ENCODE results near the gene CCZ1B. TPM values are rescaled to one million over a fixed set of nuclear protein-coding genes. Genes with fewer than 3 reads are reported as not detected.
A peak's percentile ranks its signal among the peaks of the same experiment; 100 is the strongest.
"Not testable (repeated sequence)": the region's sequence is repeated elsewhere in the genome, so short reads cannot be mapped to it uniquely, and the experiment has no call there.

Gene CCZ1B
- total RNA-seq, 2 donors from 2014 or later, result 12.0 to 18.5 TPM

DNA sequence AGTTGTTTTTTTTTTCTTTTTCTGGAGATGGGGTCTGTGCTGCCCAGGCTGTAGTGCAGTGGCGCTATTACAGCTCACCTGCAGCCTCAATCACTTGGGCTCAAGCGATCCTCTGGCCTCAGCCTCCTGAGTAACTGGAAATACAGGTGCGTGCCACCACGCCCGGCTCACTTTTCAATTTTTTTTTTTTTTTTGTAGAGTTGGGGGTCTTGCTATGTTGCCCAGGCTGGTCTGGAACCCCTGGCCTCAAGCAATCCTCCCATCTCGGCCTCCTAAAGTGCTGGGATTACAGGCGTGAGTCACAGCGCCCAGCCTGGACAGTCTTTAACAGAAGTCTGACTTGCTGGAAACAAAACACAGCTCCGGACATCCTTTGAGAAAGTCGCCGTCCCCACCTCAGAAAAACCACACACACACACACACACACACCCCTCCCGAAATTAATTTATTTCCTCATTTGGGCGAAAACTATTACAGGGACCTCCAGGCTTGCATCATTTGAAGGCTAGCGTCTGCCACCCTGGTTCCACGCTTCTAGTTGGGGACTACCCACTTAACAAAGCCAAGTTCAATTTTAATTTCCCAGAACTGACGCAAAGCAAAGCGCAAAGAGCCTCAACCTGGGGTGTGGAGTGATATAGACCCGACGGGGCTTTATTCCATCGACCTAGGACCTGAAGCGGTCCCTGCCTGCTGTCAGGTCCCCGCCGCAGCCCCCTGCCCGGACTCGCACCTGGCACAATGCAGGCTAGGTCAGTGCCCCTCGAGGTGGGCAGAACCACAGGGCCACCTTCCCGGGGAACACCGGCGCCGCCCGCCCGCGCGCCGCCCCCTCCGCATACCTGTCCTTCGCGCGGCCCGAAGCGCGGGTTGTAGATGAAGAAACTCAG, 594 bp downstream of the CCZ1B start:
- not testable (repeated sequence) for H3K9me3 ChIP-seq; DNase-seq (ENCODE audit: low spot score); H3K36me3 ChIP-seq; H3K27me3 ChIP-seq; H3K4me1 ChIP-seq
- peak overlapping the region in 1 of 2 donors; percentile 67 for H3K4me3 ChIP-seq
- peak overlapping the region in 1 of 2 donors; percentile 72 for H3K27ac ChIP-seq

DNA sequence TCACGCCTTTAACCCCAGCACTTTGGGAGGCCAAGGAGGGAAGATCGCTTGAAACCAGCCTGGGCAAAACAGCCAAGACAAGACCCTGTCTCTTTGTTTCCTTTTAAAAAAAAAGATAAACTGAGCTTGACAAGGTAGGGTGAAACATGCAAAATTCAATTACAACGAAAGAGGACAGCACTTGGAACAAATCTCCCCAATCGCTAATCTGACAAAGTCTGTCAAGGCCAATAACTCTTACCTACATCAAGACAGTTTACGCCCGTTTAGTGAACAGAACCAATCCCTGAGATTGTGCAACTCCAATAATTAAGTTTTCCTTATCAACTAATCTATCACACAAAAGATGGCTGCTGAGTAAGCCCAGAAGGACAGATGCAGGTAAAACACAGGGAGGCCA, 4.5 kb downstream of the CCZ1B start:
- not testable (repeated sequence) for H3K4me1 ChIP-seq; H3K27me3 ChIP-seq; H3K27ac ChIP-seq; H3K36me3 ChIP-seq; H3K9me3 ChIP-seq; H3K4me3 ChIP-seq; DNase-seq (ENCODE audit: low spot score)

DNA sequence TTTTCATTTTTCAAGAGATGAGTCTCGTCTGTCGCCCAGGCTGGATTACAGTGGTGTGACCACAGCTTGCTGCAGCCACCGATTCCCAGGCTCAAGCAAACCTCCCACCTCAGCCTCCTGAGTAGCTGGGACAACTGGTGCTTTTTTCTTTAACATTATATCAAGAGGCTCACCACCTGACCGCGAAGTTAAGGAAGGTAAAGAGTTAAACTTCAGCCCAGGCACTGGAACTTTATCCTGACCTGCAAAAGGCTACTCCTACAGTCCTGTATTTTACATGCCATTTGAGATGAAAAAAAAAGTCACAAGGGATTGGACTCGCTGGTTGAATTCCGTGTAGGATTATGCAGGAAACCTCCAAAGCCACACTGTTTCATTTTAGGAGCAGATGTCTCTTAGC, 10.6 kb downstream of the CCZ1B start:
- not testable (repeated sequence) for H3K4me3 ChIP-seq; H3K36me3 ChIP-seq; H3K4me1 ChIP-seq; H3K27ac ChIP-seq; H3K9me3 ChIP-seq; DNase-seq (ENCODE audit: low spot score); H3K27me3 ChIP-seq

DNA sequence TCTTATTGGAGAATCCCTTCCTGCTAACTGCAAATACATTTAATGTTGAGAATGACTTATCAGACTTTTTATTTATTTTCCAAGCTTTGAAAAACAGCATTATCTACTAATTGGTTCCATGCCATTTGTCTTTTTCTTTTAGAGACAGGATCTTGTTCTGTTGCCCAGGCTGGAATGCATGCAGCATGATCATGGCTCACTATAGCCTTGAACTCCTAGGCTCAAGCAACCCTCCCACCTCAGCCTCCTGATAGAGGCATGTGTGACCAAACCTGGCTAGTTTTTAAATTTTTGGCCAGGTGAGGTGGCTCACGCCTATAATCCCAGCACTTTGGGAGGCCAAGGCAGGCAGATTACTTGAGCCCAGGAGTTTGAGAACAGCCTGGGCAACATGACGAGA, 13.1 kb downstream of the CCZ1B start:
- H3K27ac ChIP-seq; H3K9me3 ChIP-seq; H3K4me3 ChIP-seq; H3K27me3 ChIP-seq; H3K36me3 ChIP-seq; DNase-seq (ENCODE audit: low spot score); H3K4me1 ChIP-seq: not testable (repeated sequence)

DNA sequence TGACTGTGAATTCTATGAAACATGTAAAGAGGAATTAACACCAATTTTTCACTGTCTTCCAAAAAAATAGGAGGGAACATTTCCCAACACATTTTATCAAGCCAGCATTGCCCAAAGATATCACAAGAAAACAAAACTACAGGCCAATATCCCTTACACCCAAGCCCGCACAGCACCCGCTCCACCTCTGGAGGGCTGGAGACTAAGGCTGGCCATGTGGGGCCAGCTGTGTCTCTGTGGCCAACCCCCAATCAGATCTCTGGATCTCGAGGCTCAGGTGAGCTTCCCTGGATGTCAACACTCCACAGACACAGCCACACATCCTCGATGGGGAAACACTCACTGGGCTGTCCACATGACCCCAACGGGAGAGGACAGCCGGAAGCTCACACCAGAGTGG, 18.1 kb downstream of the CCZ1B start:
- H3K36me3 ChIP-seq; H3K4me3 ChIP-seq; H3K9me3 ChIP-seq; H3K27ac ChIP-seq; H3K4me1 ChIP-seq; H3K27me3 ChIP-seq; DNase-seq (ENCODE audit: low spot score): not testable (repeated sequence)

DNA sequence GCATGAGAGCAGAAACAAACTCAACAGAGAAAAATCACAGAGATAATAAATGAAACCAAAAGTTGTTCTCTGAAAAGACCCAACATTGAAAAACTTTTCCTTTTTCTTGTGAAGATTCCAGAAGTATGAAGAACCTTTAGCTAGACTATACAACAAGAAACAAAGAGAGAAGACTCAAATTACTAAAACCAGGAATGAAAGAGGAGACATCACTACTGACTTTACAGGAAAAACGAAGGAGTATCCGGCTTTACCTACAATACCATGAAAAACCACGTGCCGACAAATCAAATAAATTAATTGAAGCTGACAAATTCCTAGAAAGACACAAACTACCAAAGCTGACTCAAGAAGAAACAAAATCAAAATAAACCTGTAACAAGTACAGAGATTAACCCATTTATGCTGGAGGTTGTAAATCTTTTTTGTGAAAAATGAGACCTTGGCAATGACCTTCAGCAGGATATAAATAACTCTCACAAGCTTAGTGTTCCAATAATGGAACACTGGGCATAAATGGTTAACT, 18.6 kb downstream of the CCZ1B start:
- H3K4me1 ChIP-seq; H3K27ac ChIP-seq; H3K36me3 ChIP-seq; H3K9me3 ChIP-seq; H3K27me3 ChIP-seq; H3K4me3 ChIP-seq; DNase-seq (ENCODE audit: low spot score): not testable (repeated sequence)

DNA sequence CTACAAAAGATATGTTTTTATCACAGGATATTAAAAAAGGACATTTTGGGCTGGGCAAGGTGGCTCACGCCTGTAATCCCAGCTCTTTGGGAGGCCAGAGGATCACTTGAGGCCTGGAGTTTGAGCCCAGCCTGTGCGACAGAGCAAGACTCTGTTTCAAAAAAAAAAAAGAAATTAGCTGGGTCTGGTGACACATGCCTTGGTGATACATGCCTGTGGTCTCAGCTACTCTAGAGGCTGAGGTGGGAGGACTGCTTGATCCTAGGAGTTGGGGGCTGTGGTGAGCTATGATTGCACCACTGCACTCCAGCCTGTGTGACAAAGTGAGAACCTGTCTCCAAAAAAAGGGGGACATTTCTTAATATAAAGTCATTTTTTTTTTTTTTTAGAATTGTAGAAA, 25.7 kb downstream of the CCZ1B start:
- not testable (repeated sequence) for H3K9me3 ChIP-seq; H3K4me3 ChIP-seq; H3K27me3 ChIP-seq; DNase-seq (ENCODE audit: low spot score); H3K27ac ChIP-seq; H3K4me1 ChIP-seq; H3K36me3 ChIP-seq

DNA sequence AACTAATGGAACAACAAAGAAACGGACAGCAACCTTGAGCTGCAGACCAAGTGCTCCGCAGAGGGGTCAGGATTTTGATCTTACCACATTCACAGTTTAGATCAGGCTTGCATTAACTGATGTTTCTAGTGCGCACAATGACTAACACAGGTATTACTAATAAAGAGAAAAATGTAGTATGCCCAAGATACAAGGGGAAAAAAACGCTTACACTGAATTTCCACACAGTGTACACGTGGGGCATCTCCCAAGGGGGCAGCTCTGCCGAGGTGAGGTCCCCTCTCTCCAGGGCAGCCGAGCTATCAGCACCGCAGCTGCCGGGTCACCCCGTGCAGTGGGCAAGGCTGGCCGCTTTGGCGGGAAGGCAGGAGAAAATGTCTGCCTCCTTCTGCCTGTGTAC, 26.2 kb downstream of the CCZ1B start:
- H3K36me3 ChIP-seq; H3K4me3 ChIP-seq; H3K4me1 ChIP-seq; H3K27me3 ChIP-seq; DNase-seq (ENCODE audit: low spot score); H3K27ac ChIP-seq; H3K9me3 ChIP-seq: not testable (repeated sequence)

DNA sequence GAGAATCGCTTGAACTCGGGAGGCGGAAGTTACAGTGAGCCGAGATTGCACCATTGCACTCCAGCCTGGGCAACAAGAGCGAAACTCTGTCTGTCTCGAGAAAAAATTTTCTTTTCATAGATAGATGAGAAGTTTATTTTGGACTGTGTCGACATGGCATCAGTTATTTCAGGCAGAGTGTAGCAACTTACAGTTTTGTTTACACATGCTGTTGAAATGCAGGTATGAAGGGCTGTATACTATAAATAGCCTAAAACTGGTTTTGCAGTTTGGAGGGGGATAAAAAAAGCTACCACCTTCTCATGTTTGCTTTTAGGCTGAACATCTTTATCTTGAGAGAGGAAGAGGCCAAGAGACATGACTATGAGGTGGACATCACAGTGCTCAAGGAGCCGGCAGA, 28.0 kb downstream of the CCZ1B start:
- H3K27me3 ChIP-seq; H3K36me3 ChIP-seq; H3K4me1 ChIP-seq; DNase-seq (ENCODE audit: low spot score); H3K9me3 ChIP-seq; H3K27ac ChIP-seq; H3K4me3 ChIP-seq: not testable (repeated sequence)

DNA sequence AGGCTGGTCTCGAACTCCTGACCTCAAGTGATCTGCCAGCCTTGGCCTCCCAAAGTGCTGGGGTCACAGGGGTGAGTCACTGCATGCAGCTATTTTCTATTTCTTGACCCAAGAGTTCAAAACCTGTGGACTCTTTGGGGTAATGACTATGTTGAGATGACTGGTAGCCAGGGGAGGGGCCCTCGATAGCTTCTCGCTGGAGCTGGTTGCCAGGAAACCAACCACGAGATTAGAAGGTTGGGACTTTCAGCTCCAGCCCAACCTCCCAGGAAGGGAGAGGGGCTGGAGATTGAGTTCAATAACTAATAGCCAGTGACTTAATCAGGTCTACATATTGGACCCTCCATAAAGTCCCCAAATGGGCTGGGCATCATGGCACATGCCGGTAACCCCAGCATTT, 28.9 kb downstream of the CCZ1B start:
- H3K4me1 ChIP-seq; H3K27ac ChIP-seq; H3K9me3 ChIP-seq; H3K4me3 ChIP-seq; H3K36me3 ChIP-seq; H3K27me3 ChIP-seq; DNase-seq (ENCODE audit: low spot score): not testable (repeated sequence)

DNA sequence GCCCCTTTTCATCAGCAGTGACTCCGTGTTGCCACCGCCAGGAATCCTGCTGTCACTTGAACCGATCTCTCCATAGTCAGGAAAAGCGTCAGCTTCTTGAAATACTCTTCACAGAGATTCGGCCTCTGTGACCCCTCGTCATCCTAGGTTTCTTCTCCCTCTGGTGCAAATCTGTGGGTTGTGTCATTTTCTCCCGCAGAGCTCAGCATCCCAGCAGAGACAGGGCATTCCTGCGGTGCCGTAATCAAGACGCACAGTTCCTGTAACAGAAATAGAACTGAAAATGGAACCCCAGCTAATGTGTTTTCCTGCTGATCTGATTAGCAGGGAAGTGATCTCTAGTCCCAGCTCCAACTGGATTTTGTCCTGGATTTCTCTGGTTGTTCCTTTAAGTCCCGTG, 31.8 kb downstream of the CCZ1B start:
- not testable (repeated sequence) for H3K27me3 ChIP-seq; H3K27ac ChIP-seq; H3K9me3 ChIP-seq; H3K36me3 ChIP-seq; H3K4me3 ChIP-seq; H3K4me1 ChIP-seq; DNase-seq (ENCODE audit: low spot score)

DNA sequence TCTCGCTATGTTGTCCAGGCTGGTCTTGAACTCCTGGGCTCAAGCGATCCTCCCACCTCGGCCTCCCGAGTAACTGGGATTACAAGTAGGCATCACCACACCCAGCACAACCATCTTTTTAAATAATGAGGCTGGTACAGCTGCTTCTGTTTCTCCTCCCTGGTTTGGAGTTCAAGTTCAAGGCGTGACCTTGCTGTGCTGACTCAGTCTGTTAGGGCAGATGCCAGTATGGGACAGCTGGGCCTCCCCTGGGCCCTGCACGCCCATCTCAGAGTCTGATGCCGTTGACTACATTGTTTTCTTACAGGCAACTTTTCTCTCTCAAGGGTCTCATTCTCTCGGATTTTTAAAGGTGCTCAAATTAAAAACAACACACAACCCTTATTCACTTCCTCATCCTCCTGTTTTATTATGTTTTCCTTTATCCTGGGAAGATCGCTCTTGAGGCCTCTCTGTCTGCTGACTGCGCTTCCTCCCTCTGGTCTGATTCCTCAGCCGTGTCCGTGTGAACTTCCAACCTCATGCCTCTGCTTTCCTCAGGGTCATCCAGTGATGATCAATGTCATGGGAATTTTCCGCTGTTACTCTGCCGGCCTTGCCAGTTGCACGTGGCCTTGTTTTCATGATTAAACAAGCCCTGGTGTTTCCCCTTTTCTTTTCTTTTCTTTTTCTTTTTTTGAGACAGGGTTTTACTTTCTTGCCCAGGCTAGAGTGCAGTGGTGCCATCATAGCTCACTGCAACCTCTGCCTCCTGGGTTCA, 33.8 kb downstream of the CCZ1B start:
- not testable (repeated sequence) for H3K9me3 ChIP-seq; DNase-seq (ENCODE audit: low spot score); H3K27ac ChIP-seq; H3K4me1 ChIP-seq; H3K4me3 ChIP-seq; H3K27me3 ChIP-seq; H3K36me3 ChIP-seq

DNA sequence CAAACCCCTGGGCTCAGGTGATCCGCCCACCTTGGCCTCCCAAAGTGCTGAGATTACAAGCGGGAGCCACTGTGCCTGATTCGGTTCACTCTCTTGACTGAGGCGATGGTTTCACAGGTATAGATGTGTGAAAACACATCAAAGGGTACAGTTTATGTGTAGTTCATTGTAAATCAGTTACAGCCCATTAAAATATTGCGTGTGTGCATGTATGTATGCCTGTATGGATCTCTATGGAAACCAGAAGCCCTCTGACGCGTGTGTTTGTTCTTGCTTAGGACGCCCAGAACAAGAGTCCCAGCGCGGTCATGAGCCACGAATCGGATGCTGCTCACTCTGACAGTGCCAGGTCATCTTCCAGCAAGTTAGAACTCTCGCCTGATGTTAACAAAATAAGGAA, 36.7 kb downstream of the CCZ1B start:
- not testable (repeated sequence) for H3K9me3 ChIP-seq; H3K4me1 ChIP-seq; H3K27me3 ChIP-seq; H3K4me3 ChIP-seq; H3K27ac ChIP-seq; H3K36me3 ChIP-seq; DNase-seq (ENCODE audit: low spot score)

DNA sequence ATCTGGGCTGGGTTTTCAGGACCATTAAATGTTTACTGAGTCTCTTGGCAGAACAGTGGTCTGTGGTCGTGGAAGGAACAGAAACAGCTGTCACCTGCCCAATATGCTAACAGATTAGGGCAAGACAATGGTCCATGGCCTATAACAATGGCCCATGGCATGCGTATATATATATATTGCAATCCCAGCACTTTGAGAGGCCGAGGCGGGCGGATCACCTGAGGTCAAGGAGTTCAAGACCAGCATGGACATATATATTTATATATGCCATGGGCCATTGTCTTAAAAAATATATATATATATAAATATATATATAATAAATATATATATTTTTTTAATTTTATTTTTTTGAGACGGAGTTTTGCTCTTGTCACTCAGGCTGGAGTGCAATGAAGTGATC, 44.5 kb downstream of the CCZ1B start:
- H3K9me3 ChIP-seq; H3K4me1 ChIP-seq; H3K36me3 ChIP-seq; H3K27me3 ChIP-seq; H3K4me3 ChIP-seq; H3K27ac ChIP-seq; DNase-seq (ENCODE audit: low spot score): not testable (repeated sequence)

DNA sequence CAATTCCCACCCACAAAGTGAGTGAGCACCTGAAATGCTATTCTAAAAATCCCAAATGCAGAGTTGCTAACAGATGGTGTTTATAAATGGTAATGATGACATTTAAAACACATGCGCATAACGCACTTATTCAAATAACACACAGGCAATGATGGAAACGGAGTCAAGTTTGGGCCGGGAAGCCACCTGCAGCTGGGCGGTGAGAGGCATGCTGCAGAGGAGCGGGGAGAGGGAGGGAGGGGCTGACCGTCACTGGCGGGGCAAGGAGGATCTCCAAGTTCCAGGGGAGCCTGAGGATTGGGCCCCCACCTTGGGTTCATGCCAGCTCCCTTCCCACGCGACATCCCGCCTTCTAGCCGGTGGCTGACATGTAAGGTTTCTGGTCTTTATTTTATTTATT, 64.9 kb downstream of the CCZ1B start:
- H3K4me1 ChIP-seq; DNase-seq (ENCODE audit: low spot score); H3K9me3 ChIP-seq; H3K4me3 ChIP-seq; H3K27ac ChIP-seq; H3K36me3 ChIP-seq; H3K27me3 ChIP-seq: not testable (repeated sequence)
